Epithelial cell of esophagus (primary cell): ENCODE data around the gene CLIC6.
A peak's percentile ranks its signal among the peaks of the same experiment; 100 is the strongest.
"Not testable (repeated sequence)": the region's sequence is repeated elsewhere in the genome, so short reads cannot be mapped to it uniquely, and the experiment has no call there.

Source experiments
- DNase-seq: peaks from one replicate; pipeline ENCODE4 v3.0.0; 2010; ENCODE audit warnings: low read depth
- H3K4me3 ChIP-seq: 2 replicates; pipeline ENCODE4 v1.5.1; 2011; ENCODE audit warnings: mild to moderate bottlenecking, low read length, control low read depth
- CTCF ChIP-seq: IDR thresholded peaks from 2 replicates; pipeline ENCODE4 v1.5.1; 2011; ENCODE audit warnings: low read depth, mild to moderate bottlenecking, low read length, control low read depth, inconsistent platforms; ENCODE audit not compliant: insufficient read depth; ENCODE audit errors: missing control alignments

CLIC6 gene

GRCh38 chr21:34705011-34705410, 36.2 kb downstream of the CLIC6 start:
- TF ChIP-seq CTCF = no peak
- no peak overlapping the region for H3K4me3 ChIP-seq

GRCh38 chr21:34706337-34706736, 37.5 kb downstream of the CLIC6 start:
- no peak for DNase-seq
- no peak for TF ChIP-seq CTCF
- no peak overlapping the region for H3K4me3 ChIP-seq

More at GRCh38 chr21:34705011-34705410, 36.2 kb downstream of the CLIC6 start:
- DNase-seq = peak; percentile 82

GRCh38 chr21:34707876-34708325, 39.1 kb downstream of the CLIC6 start:
- no peak for DNase-seq
- no peak for TF ChIP-seq CTCF
- no peak overlapping the region for H3K4me3 ChIP-seq

- TF ChIP-seq CTCF = no peak
- DNase-seq = no peak
- no peak overlapping the region for H3K4me3 ChIP-seq
These were observed 44.8 kb downstream of the CLIC6 start for GRCh38 chr21:34713621-34714020.

GRCh38 chr21:34715518-34715917, 46.7 kb downstream of the CLIC6 start:
- DNase-seq = no peak
- TF ChIP-seq CTCF = no peak
- no peak overlapping the region for H3K4me3 ChIP-seq

- TF ChIP-seq CTCF = no peak
- H3K4me3 ChIP-seq = no peak overlapping the region
- no peak for DNase-seq
These were observed 47.3 kb downstream of the CLIC6 start for GRCh38 chr21:34715985-34716596.

- H3K4me3 ChIP-seq, DNase-seq: not testable (repeated sequence)
These were observed 49.7 kb downstream of the CLIC6 start for GRCh38 chr21:34718529-34718928.
